Measurements from ENCODE around the gene PPP1R26.

- TF ChIP-seq CTCF (IDR thresholded peaks at IDR 0.05): no peak
- no peak for TF ChIP-seq EP300 (IDR thresholded peaks at IDR 0.05)
- no peak for TF ChIP-seq POLR2A (IDR thresholded peaks at IDR 0.05)
These were observed 17.6 kb upstream of the PPP1R26 start for GRCh38 chr9:135461936-135462335.

Data from tibial nerve (tissue), 4 donors.